ENCODE measurements around the gene PSKH1. TPM values are rescaled to one million over a fixed set of nuclear protein-coding genes. Genes with fewer than 3 reads are reported as not detected.
"Not testable (repeated sequence)": the region's sequence is repeated elsewhere in the genome, so short reads cannot be mapped to it uniquely, and the experiment has no call there.

Gene PSKH1
- total RNA-seq, 4 donors from 2014 or later, result 16.1 to 24.6 (median 19.9) TPM

GRCh38 chr16:67935101-67935401 is 42.0 kb downstream of the PSKH1 start:
- TF ChIP-seq CTCF (IDR thresholded peaks at IDR 0.05), result no peak
- no peak for ATAC-seq (ENCODE audit: low FRiP score)
- no peak for DNase-seq (ENCODE audit: low spot score)

GRCh38 chr16:67935402-67936123 is 42.5 kb downstream of the PSKH1 start:
- DNase-seq (ENCODE audit: low spot score), result peak; percentile 76
- peak; percentile 97 for ATAC-seq (ENCODE audit: low FRiP score)
- TF ChIP-seq CTCF (IDR thresholded peaks at IDR 0.05), result no peak

DNA sequence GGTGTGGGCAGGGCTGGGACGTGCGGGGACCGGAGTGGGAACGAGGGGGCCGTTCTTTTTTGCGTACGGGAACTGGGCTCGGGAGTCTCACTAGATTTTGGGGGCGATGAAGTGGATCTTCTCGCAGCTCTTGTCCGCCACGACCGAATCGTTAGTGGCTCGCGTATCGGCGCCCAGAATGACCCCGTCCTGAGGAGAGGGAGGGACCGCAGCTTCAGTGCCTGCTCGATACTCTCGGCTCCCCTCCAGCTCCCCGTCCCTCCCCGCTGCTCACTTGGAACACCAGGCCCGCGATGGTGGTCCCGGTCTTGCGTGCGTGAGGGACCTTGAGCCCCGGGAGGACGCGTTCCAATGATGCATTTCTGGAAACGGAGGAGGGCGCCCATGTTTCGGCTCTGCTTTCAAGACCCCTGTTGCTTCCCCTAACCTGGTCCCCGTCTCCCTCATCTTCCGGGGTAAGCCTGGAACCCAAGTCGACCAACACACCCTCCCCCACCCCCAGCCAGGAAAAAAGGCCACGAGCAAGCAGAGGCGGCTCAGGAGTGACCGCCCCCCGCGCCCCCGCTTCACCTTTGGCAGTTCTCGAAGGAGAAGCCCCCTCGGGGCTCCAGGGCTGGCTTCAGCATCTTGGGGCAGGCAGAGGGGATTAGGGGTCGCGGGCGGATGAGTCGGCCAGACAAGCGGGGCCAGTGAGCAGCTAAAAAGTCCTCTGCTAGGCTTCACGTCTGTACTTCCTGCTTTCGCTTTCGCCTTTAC is 43.2 kb downstream of the PSKH1 start, which contains the start of gene PSMB10:
Gene PSMB10 (minus strand): TSS at position 727 of the 756 bp plus-strand sequence. CDS start 101 bp downstream, at position 626.
- DNase-seq (ENCODE audit: low spot score), result no peak
- no peak for TF ChIP-seq CTCF (IDR thresholded peaks at IDR 0.05)
- peak; percentile 31 for ATAC-seq (ENCODE audit: low FRiP score)

GRCh38 chr16:67936880-67937605 is 44.0 kb downstream of the PSKH1 start:
- DNase-seq (ENCODE audit: low spot score) (no peak), ATAC-seq (ENCODE audit: low FRiP score) (no peak)
- no peak for TF ChIP-seq CTCF (IDR thresholded peaks at IDR 0.05)

DNA sequence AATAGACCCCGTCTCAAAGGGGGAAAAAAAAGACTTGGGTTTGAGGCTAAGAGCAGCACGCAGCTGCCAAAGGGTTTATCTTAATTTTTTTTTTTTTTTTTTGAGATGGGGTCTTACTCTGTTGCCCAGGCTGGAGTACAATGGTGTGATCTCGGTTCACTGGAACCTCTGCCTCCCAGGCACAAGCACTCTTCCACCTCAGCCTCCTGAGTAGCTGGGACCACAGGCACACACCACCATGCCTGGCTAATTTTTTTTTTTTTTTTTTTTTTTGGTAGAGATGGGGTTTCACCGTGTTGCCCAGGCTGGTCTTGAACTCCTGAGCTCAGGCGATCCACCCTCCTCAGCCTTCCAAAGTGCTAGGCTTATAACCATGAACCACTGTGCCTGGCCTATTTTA is 44.7 kb downstream of the PSKH1 start:
- not testable (repeated sequence) for DNase-seq (ENCODE audit: low spot score); ATAC-seq (ENCODE audit: low FRiP score)

DNA sequence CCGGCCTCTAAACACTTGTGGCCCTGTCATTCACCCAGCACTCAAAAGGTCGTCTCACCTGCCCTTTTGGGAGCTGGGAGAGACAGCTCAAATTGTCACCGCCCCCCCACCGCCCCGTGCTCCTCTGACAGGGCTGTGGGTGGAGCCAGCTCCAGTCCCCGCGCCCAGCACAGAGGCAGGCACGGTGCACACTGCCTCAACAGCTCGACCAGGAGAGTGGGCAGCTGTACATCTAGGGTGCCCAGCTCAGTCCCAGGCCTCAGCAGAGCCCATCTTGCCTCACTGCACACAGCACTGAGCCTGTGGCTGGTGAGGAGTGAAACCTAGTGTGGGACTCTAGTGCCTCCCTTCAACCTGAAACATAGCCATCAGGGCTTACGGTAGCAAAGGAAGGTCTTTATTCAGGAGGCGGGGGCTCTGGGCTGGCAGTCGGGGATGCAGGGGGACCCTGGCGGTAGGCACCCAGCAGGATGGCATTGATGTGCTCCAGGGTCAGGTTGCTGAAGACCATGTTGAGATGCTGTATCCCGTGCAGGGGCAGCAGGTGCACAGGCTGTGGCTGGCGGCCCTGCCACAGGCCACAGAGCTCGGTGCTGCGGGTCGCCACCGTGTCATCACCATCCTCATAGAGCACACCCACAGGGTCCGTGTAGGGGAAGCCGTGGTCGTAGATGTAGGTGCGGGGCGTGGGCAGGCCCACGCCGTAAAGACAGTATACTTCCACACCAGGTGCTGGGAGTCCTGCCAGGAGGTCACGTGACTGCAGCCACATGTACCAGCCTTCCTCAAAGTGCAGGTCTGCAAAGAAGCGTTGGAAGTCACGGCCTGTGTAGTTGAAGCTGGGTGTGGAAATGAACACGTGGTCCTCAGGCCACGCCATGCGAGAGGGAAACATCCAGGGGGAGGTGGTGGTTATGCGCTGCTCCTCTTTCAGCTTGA is 46.7 kb downstream of the PSKH1 start:
- no peak for DNase-seq (ENCODE audit: low spot score)
- no peak for ATAC-seq (ENCODE audit: low FRiP score)

More for the DNA sequence above, 46.7 kb downstream of the PSKH1 start:
- TF ChIP-seq CTCF (IDR thresholded peaks at IDR 0.05), result no peak

Measured in omental fat pad (tissue), 4 donors.